ENCODE results near the gene TTLL9. TPM values are rescaled to one million over a fixed set of nuclear protein-coding genes. Genes with fewer than 3 reads are reported as not detected.
"Not testable (repeated sequence)": the region's sequence is repeated elsewhere in the genome, so short reads cannot be mapped to it uniquely, and the experiment has no call there.

Gene TTLL9
- polyA plus RNA-seq, 3 donors, result 2.6 to 5.7 (median 5.6) TPM

GRCh38 chr20:31917962-31918412 lies 47.6 kb downstream of the TTLL9 start:
- not testable (repeated sequence) for DNase-seq

GRCh38 chr20:31918466-31919105 lies 48.2 kb downstream of the TTLL9 start:
- no peak for DNase-seq

- no peak for DNase-seq
These were observed 49.1 kb downstream of the TTLL9 start for GRCh38 chr20:31919410-31920155.

GRCh38 chr20:31920275-31920855 lies 49.9 kb downstream of the TTLL9 start:
- no peak for DNase-seq

GRCh38 chr20:31921480-31921879 lies 51.0 kb downstream of the TTLL9 start:
- DNase-seq, result not testable (repeated sequence)

- no peak for DNase-seq
These were observed 51.7 kb downstream of the TTLL9 start for GRCh38 chr20:31922181-31922580.

- no peak for DNase-seq
These were observed 52.2 kb downstream of the TTLL9 start for GRCh38 chr20:31922588-31922987.

GRCh38 chr20:31923388-31924331 lies 53.2 kb downstream of the TTLL9 start:
- DNase-seq, result peak; percentile 34

- DNase-seq, result no peak
These were observed 54.1 kb downstream of the TTLL9 start for GRCh38 chr20:31924561-31924960.

- no peak for DNase-seq
These were observed 55.2 kb downstream of the TTLL9 start for GRCh38 chr20:31925631-31926030.

GRCh38 chr20:31926493-31926892 lies 56.1 kb downstream of the TTLL9 start:
- no peak for DNase-seq

- DNase-seq, result no peak
These were observed 57.3 kb downstream of the TTLL9 start for GRCh38 chr20:31927627-31928159.

- not testable (repeated sequence) for DNase-seq
These were observed 59.2 kb downstream of the TTLL9 start for GRCh38 chr20:31929631-31930030.

- no peak for DNase-seq
These were observed 60.3 kb downstream of the TTLL9 start for GRCh38 chr20:31930779-31931178.

- DNase-seq, result no peak
These were observed 63.3 kb downstream of the TTLL9 start for GRCh38 chr20:31933698-31934097.

GRCh38 chr20:31934491-31934890 lies 64.1 kb downstream of the TTLL9 start:
- DNase-seq, result no peak

GRCh38 chr20:31934968-31935764 lies 64.7 kb downstream of the TTLL9 start:
- DNase-seq, result no peak

- DNase-seq, result no peak
These were observed 66.0 kb downstream of the TTLL9 start for GRCh38 chr20:31936420-31936819.

GRCh38 chr20:31937820-31938219 lies 67.4 kb downstream of the TTLL9 start:
- no peak for DNase-seq

GRCh38 chr20:31939661-31940060 lies 69.2 kb downstream of the TTLL9 start:
- DNase-seq, result no peak

- no peak for DNase-seq
These were observed 72.6 kb downstream of the TTLL9 start for GRCh38 chr20:31943052-31943471.
